Left ventricle myocardium inferior (tissue), 1 donor: ENCODE data around the gene KIF6. TPM values are rescaled to one million over a fixed set of nuclear protein-coding genes. Genes with fewer than 3 reads are reported as not detected.

Experiments used
- DNase-seq: peaks from one replicate; pipeline ENCODE4 v3.0.0-alpha.2; 2020
- H3K27ac ChIP-seq: fragments of 200-600 bp; replicated peaks from 2 replicates; pipeline ENCODE4 v1.8.0; 2021
- H3K27me3 ChIP-seq: fragments of 200-600 bp; 2 replicates; pipeline ENCODE4 v1.8.0; 2021; ENCODE audit warnings: low read depth
- H3K36me3 ChIP-seq: fragments of 200-600 bp; 2 replicates; pipeline ENCODE4 v1.8.0; 2021
- H3K4me1 ChIP-seq: fragments of 200-600 bp; 2 replicates; pipeline ENCODE4 v1.8.0; 2021
- H3K4me3 ChIP-seq: fragments of 200-600 bp; 2 replicates; pipeline ENCODE4 v1.8.0; 2021; ENCODE audit warnings: mild to moderate bottlenecking, moderate library complexity
- H3K9me3 ChIP-seq: fragments of 200-600 bp; replicated peaks from 2 replicates; pipeline ENCODE4 v1.8.0; 2021
- CTCF ChIP-seq: fragments of 200-600 bp; IDR thresholded peaks from 2 replicates; pipeline ENCODE4 v1.8.0; 2021; ENCODE audit warnings: antibody characterized with exemption, mild to moderate bottlenecking, borderline replicate concordance
- intact Hi-C: fragments of 100-400 bp; cut with micrococcal nuclease; formaldehyde crosslinking; loops from one replicate; pipeline ENCODE4 v1.11.0; 2022
- total RNA-seq: library from RNA; stranded (reverse); fragmentation: NEBNext Ultra II Directional; extraction: Animal tissue kit (Norgen Biotek cat#: 25700); gene quantifications from one replicate; pipeline ENCODE4 v1.2.1, GENCODE V29; 2021
- donor health status: DM: no; HTN: yes; CAD: no; lungs with severe emphysema.

KIF6 gene
- total RNA-seq, 1 donor from 2014 or later, result 0.69 TPM

DNA sequence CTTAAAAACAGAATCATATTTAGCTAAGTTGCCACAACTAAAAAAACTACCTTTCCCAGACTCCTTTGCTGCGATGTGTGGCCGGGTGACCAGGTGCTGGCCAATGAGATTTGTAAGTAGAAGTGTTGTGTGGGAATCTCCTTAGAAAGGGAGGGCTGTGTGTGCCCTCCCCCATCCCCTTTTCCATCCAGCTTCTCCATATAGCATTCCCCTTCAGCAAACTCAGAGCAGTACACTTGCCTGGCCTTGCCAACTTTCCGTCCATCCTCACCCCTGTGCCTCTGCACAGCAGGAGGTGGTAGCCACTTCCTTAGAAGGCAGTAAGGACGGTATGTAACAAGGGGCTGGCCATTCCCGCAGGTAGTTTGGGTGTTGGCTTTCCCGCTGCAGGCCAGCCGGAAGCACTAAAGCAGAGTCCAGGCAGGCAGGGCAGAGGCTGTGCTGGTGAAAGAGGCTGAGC lies 380.4 kb downstream of the KIF6 start:
- Histone ChIP-seq H3K4me1 (peaks cover 14% of the 10 kb centered on the region), H3K27ac (no peak overlapping the region), H3K4me3 (no peak overlapping the region), H3K27me3 (peaks cover 10% of the 10 kb centered on the region), H3K36me3 (no peaks in the 10 kb centered on the region), H3K9me3 (no peaks in the 10 kb centered on the region)
- intact Hi-C loops, result no loop called here
- TF ChIP-seq CTCF, result no peak
- DNase-seq, result no peak

DNA sequence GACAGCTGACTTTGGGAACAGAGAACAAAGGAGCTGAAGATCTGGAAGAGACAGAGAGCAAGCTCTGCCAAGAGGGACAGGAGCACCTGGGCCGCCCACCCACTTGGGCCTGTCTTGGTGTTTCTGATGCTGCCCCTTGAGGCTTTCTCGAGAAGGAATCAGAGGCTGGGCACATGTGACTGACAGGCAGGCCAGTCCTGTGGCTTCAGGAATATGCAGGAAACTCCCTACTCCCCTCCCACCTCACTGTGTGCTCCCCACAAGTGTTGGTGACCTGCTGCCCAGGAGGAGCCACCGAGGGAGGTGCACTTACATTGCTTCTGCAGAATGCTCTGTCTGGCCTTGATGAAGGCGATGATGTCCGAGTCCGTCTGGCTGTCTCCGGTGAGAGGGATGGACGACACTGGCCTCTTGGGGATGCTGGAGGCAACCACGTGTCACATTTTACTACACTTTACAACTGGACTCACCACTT lies 381.8 kb downstream of the KIF6 start:
- H3K9me3 ChIP-seq, result no peaks in the 10 kb centered on the region
- H3K27me3 ChIP-seq, result peaks cover 18% of the 10 kb centered on the region
- no peak overlapping the region for H3K27ac ChIP-seq
- intact Hi-C loops, result no loop called here
- TF ChIP-seq CTCF, result no peak
- no peaks in the 10 kb centered on the region for H3K36me3 ChIP-seq
- no peak for DNase-seq
- peaks cover 22% of the 10 kb centered on the region for H3K4me1 ChIP-seq
- no peak overlapping the region for H3K4me3 ChIP-seq

- no peak for DNase-seq
- Histone ChIP-seq H3K9me3 (no peaks in the 10 kb centered on the region), H3K4me3 (no peak overlapping the region), H3K36me3 (no peaks in the 10 kb centered on the region), H3K4me1 (peaks cover 22% of the 10 kb centered on the region), H3K27me3 (peaks cover 23% of the 10 kb centered on the region), H3K27ac (no peak overlapping the region)
- no peak for TF ChIP-seq CTCF
- intact Hi-C loops, result no loop called here
Observed at GRCh38 chr6:39342692-39343395, 382.4 kb downstream of the KIF6 start.

- no peak for DNase-seq
- Histone ChIP-seq H3K27me3 (peaks cover 28% of the 10 kb centered on the region), H3K4me1 (peaks cover 22% of the 10 kb centered on the region), H3K9me3 (no peaks in the 10 kb centered on the region), H3K36me3 (no peaks in the 10 kb centered on the region), H3K27ac (no peak overlapping the region), H3K4me3 (no peak overlapping the region)
- intact Hi-C loops, result no loop called here
- no peak for TF ChIP-seq CTCF
Observed at GRCh38 chr6:39341937-39342336, 383.3 kb downstream of the KIF6 start.

- no peaks in the 10 kb centered on the region for H3K9me3 ChIP-seq
- H3K4me3 ChIP-seq, result no peak overlapping the region
- H3K27me3 ChIP-seq, result peaks cover 28% of the 10 kb centered on the region
- H3K36me3 ChIP-seq, result no peaks in the 10 kb centered on the region
- no peak for DNase-seq
- peaks cover 22% of the 10 kb centered on the region for H3K4me1 ChIP-seq
- TF ChIP-seq CTCF, result no peak
- intact Hi-C loops, result no loop called here
- no peak overlapping the region for H3K27ac ChIP-seq
Observed at GRCh38 chr6:39341352-39341751, 383.9 kb downstream of the KIF6 start.
